GM19438 (cell line): ENCODE data around the gene GMPPA.

ENCODE experiments used
- ATAC-seq: cut with Tn5 transposase; IDR thresholded peaks from one replicate; pipeline ENCODE4 v1.9.1; 2021; ENCODE audit warnings: low read depth; ENCODE audit not compliant: unreplicated experiment

The GMPPA gene

GRCh38 chr2:219483451-219484342 is 15.0 kb upstream of the GMPPA start:
- no peak for ATAC-seq

- ATAC-seq, result no peak
Observed at GRCh38 chr2:219484343-219485200, 14.1 kb upstream of the GMPPA start.

- ATAC-seq, result no peak
Observed at GRCh38 chr2:219485201-219485580, 13.5 kb upstream of the GMPPA start.

GRCh38 chr2:219486380-219486959 is 12.2 kb upstream of the GMPPA start:
- ATAC-seq, result no peak

GRCh38 chr2:219488149-219488843 is 10.4 kb upstream of the GMPPA start:
- ATAC-seq, result no peak

- ATAC-seq, result no peak
Observed at GRCh38 chr2:219488844-219489194, 9.9 kb upstream of the GMPPA start.

GRCh38 chr2:219489315-219489714 is 9.4 kb upstream of the GMPPA start:
- ATAC-seq, result no peak

- no peak for ATAC-seq
Observed at GRCh38 chr2:219490186-219490585, 8.5 kb upstream of the GMPPA start.

GRCh38 chr2:219490600-219491130 is 8.0 kb upstream of the GMPPA start:
- no peak for ATAC-seq

GRCh38 chr2:219491278-219491963 is 7.3 kb upstream of the GMPPA start:
- ATAC-seq, result no peak

- ATAC-seq, result no peak
Observed at GRCh38 chr2:219492575-219492974, 6.1 kb upstream of the GMPPA start.

- ATAC-seq, result no peak
Observed at GRCh38 chr2:219493086-219493485, 5.6 kb upstream of the GMPPA start.

GRCh38 chr2:219494952-219495530 is 3.6 kb upstream of the GMPPA start:
- no peak for ATAC-seq

GRCh38 chr2:219495531-219496122 is 3.1 kb upstream of the GMPPA start:
- ATAC-seq, result no peak

GRCh38 chr2:219496247-219496824 is 2.4 kb upstream of the GMPPA start:
- ATAC-seq, result no peak

GRCh38 chr2:219496825-219497494 is 1.7 kb upstream of the GMPPA start:
- ATAC-seq, result no peak

GRCh38 chr2:219497495-219498279 is 1.0 kb upstream of the GMPPA start:
- ATAC-seq, result peak; percentile 31

- ATAC-seq, result no peak
Observed at GRCh38 chr2:219499058-219499307, 292 bp downstream of the GMPPA start.
